ENCODE results near the gene RELCH.

Gene RELCH

GRCh38 chr18:62324181-62324828, 137.2 kb downstream of the RELCH start:
- Histone ChIP-seq H3K27me3 (ENCODE audit: insufficient read depth, low read depth) (peaks cover 17% of the 10 kb centered on the region; the same call in 1 of the 2 replicates), H4K20me1 (ENCODE audit: insufficient read depth) (no peaks in the 10 kb centered on the region), H3K9ac (no peak overlapping the region), H3K36me3 (ENCODE audit: insufficient read depth) (no peaks in the 10 kb centered on the region), H2AFZ (ENCODE audit: low read depth) (no peak overlapping the region), H3K27ac (no peak overlapping the region), H3K4me1 (ENCODE audit: low read depth, poor library complexity, severe bottlenecking) (peaks cover 17% of the 10 kb centered on the region), H3K79me2 (ENCODE audit: insufficient read depth, low read depth) (no peaks in the 10 kb centered on the region), H3K4me2 (no peak overlapping the region), H3K4me3 (IDR thresholded peaks at IDR 0.05; ENCODE audit: insufficient read depth, low read depth, low read length) (no peak overlapping the region)
- TF ChIP-seq, protein P1, sequence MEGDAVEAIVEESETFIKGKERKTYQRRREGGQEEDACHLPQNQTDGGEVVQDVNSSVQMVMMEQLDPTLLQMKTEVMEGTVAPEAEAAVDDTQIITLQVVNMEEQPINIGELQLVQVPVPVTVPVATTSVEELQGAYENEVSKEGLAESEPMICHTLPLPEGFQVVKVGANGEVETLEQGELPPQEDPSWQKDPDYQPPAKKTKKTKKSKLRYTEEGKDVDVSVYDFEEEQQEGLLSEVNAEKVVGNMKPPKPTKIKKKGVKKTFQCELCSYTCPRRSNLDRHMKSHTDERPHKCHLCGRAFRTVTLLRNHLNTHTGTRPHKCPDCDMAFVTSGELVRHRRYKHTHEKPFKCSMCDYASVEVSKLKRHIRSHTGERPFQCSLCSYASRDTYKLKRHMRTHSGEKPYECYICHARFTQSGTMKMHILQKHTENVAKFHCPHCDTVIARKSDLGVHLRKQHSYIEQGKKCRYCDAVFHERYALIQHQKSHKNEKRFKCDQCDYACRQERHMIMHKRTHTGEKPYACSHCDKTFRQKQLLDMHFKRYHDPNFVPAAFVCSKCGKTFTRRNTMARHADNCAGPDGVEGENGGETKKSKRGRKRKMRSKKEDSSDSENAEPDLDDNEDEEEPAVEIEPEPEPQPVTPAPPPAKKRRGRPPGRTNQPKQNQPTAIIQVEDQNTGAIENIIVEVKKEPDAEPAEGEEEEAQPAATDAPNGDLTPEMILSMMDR (conservative IDR thresholded peaks at IDR 0.05; ENCODE audit: low read depth, low read length): no peak

DNA sequence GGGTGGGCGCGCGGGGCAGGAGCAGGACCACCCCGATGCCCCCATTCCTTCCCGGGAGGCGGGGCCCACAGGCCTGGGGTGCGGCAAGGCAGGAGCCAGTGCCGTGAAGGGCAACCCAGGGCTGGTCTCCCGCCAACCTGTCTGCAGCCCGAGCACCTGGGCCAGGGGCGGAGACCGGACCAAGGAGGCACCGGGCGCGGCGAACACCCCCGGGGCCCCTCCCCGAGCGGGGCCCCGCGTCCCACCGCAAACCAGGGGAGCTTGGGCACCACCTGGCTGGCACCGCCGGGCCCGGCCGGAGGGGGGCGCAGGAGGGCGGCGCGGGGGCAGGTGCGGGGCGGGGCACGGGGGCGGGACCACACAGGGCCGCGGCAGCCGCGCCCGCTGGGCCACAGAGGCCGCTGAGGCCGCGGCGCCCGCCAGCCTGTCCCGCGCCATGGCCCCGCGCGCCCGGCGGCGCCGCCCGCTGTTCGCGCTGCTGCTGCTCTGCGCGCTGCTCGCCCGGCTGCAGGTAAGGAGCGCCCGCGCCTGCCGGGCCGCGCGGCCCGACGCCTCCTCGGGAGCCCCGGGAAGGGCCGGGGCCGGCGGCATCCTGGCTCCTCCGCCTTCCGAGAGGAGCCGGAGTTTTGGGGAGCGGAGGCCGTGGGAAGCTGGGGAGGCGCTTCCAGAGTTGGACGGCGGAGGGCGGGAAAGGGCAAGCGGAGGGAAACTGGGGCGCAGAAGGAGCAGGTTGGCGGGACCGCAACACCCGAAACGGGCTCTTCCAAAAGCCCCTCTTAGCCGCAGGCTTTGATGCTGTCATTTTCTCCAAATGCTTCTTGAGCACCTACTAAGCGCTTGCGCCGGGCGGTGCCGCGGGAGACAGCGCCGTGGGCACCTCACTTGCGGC, 138.1 kb downstream of the RELCH start, which contains the start of gene TNFRSF11A:
Gene TNFRSF11A (plus strand): TSS at position 394 of the 889 bp plus-strand sequence. CDS start 43 bp downstream, at position 437.
- Histone ChIP-seq H3K27me3 (ENCODE audit: insufficient read depth, low read depth) (peaks cover 17% of the 10 kb centered on the region; the same call in 1 of the 2 replicates), H3K4me1 (ENCODE audit: low read depth, poor library complexity, severe bottlenecking) (peaks cover 18% of the 10 kb centered on the region), H3K36me3 (ENCODE audit: insufficient read depth) (no peaks in the 10 kb centered on the region), H3K4me2 (peak within 1 kb of the TSS; percentile 90), H2AFZ (ENCODE audit: low read depth) (peak within 1 kb of the TSS; percentile 93), H3K79me2 (ENCODE audit: insufficient read depth, low read depth) (no peaks in the 10 kb centered on the region), H3K27ac (no peak within 1 kb of the TSS), H3K4me3 (IDR thresholded peaks at IDR 0.05; ENCODE audit: insufficient read depth, low read depth, low read length) (no peak within 1 kb of the TSS), H4K20me1 (ENCODE audit: insufficient read depth) (no peaks in the 10 kb centered on the region), H3K9ac (peak within 1 kb of the TSS; percentile 31; the same call in 1 of the 2 replicates)
- TF ChIP-seq, protein P1 (conservative IDR thresholded peaks at IDR 0.05; ENCODE audit: low read depth, low read length): peak; percentile 53; the same call in 1 of the 2 replicates

GRCh38 chr18:62325806-62326645, 139.0 kb downstream of the RELCH start:
- H3K4me1 ChIP-seq (ENCODE audit: low read depth, poor library complexity, severe bottlenecking): peaks cover 24% of the 10 kb centered on the region
- no peak overlapping the region for H3K4me3 ChIP-seq (IDR thresholded peaks at IDR 0.05; ENCODE audit: insufficient read depth, low read depth, low read length)
- H3K9ac ChIP-seq: peak overlapping the region; percentile 31; the same call in 1 of the 2 replicates
- TF ChIP-seq, protein P1 (conservative IDR thresholded peaks at IDR 0.05; ENCODE audit: low read depth, low read length): no peak
- no peaks in the 10 kb centered on the region for H3K79me2 ChIP-seq (ENCODE audit: insufficient read depth, low read depth)
- no peaks in the 10 kb centered on the region for H3K36me3 ChIP-seq (ENCODE audit: insufficient read depth)
- peaks cover 17% of the 10 kb centered on the region; the same call in 1 of the 2 replicates for H3K27me3 ChIP-seq (ENCODE audit: insufficient read depth, low read depth)
- peak overlapping the region; percentile 93 for H2AFZ ChIP-seq (ENCODE audit: low read depth)
- no peaks in the 10 kb centered on the region for H4K20me1 ChIP-seq (ENCODE audit: insufficient read depth)
- H3K4me2 ChIP-seq: peak overlapping the region; percentile 90
- H3K27ac ChIP-seq: no peak overlapping the region

All from KMS-11 (cell line).